ENCODE measurements around the gene IL15RA.

IL15RA gene

GRCh38 chr10:5952731-5953385, 24.5 kb downstream of the IL15RA start:
- H3K27me3 ChIP-seq (replicated peaks in 2 of 5; ENCODE audit: control insufficient read depth in 4 of 5, insufficient read depth in 5 of 5, low read length in 4 of 5) = no peaks in the 10 kb centered on the region
- 95% methylated on average over 16 of the region's 20 CpGs for WGBS (ENCODE audit: insufficient coverage)
- DNase-seq = no peak
- no peak overlapping the region for H3K27ac ChIP-seq (ENCODE audit: insufficient read depth in 1 of 2, low read depth in 1 of 2, low read length in 2 of 2, poor library complexity in 1 of 2, severe bottlenecking in 2 of 2)
- peaks cover 2 to 24% (median 13%) of the 10 kb centered on the region in 4 experiments for H3K36me3 ChIP-seq (ENCODE audit: control insufficient read depth in 4 of 4, insufficient read depth in 4 of 4, low read length in 3 of 4)
- H3K9me3 ChIP-seq (ENCODE audit: control extremely low read depth in 1 of 5, control insufficient read depth in 4 of 5, insufficient read depth in 2 of 5, low read depth in 1 of 5, low read length in 4 of 5) = no peaks in the 10 kb centered on the region
- no peaks in the 10 kb centered on the region for H3K4me1 ChIP-seq (ENCODE audit: control extremely low read depth in 1 of 4, control insufficient read depth in 4 of 4, insufficient read depth in 4 of 4, low read length in 3 of 4)
- H3K4me3 ChIP-seq (ENCODE audit: control insufficient read depth in 1 of 7, extremely low read depth in 1 of 7, insufficient read depth in 4 of 7, low read depth in 2 of 7, low read length in 6 of 7) = no peak overlapping the region
- CTCF ChIA-PET = no interaction called here
- POLR2A ChIA-PET = no interaction called here

GRCh38 chr10:5951721-5952407, 25.5 kb downstream of the IL15RA start:
- no peak for DNase-seq
- no peaks in the 10 kb centered on the region for H3K27me3 ChIP-seq (replicated peaks in 2 of 5; ENCODE audit: control insufficient read depth in 4 of 5, insufficient read depth in 5 of 5, low read length in 4 of 5)
- 98% methylated on average over 4 of the region's 6 CpGs for WGBS (ENCODE audit: insufficient coverage)
- no peak overlapping the region for H3K27ac ChIP-seq (ENCODE audit: insufficient read depth in 1 of 2, low read depth in 1 of 2, low read length in 2 of 2, poor library complexity in 1 of 2, severe bottlenecking in 2 of 2)
- CTCF ChIA-PET = no interaction called here
- peaks cover 2 to 24% (median 13%) of the 10 kb centered on the region in 4 experiments for H3K36me3 ChIP-seq (ENCODE audit: control insufficient read depth in 4 of 4, insufficient read depth in 4 of 4, low read length in 3 of 4)
- POLR2A ChIA-PET = no interaction called here
- peaks cover 0 to 4% (median 3%) of the 10 kb centered on the region in 4 experiments for H3K4me1 ChIP-seq (ENCODE audit: control extremely low read depth in 1 of 4, control insufficient read depth in 4 of 4, insufficient read depth in 4 of 4, low read length in 3 of 4)
- no peak overlapping the region for H3K4me3 ChIP-seq (ENCODE audit: control insufficient read depth in 1 of 7, extremely low read depth in 1 of 7, insufficient read depth in 4 of 7, low read depth in 2 of 7, low read length in 6 of 7)
- no peaks in the 10 kb centered on the region for H3K9me3 ChIP-seq (ENCODE audit: control extremely low read depth in 1 of 5, control insufficient read depth in 4 of 5, insufficient read depth in 2 of 5, low read depth in 1 of 5, low read length in 4 of 5)

- peak in 2 of 3 donors; percentile 30 to 44 for DNase-seq
- H3K27me3 ChIP-seq (replicated peaks in 2 of 5; ENCODE audit: control insufficient read depth in 4 of 5, insufficient read depth in 5 of 5, low read length in 4 of 5) = no peaks in the 10 kb centered on the region
- H3K36me3 ChIP-seq (ENCODE audit: control insufficient read depth in 4 of 4, insufficient read depth in 4 of 4, low read length in 3 of 4) = peaks cover 2 to 21% (median 13%) of the 10 kb centered on the region in 4 experiments
- peaks cover 0 to 9% (median 7%) of the 10 kb centered on the region in 4 experiments for H3K4me1 ChIP-seq (ENCODE audit: control extremely low read depth in 1 of 4, control insufficient read depth in 4 of 4, insufficient read depth in 4 of 4, low read length in 3 of 4)
- no peak overlapping the region for H3K4me3 ChIP-seq (ENCODE audit: control insufficient read depth in 1 of 7, extremely low read depth in 1 of 7, insufficient read depth in 4 of 7, low read depth in 2 of 7, low read length in 6 of 7)
- no peak overlapping the region for H3K27ac ChIP-seq (ENCODE audit: insufficient read depth in 1 of 2, low read depth in 1 of 2, low read length in 2 of 2, poor library complexity in 1 of 2, severe bottlenecking in 2 of 2)
- ChIA-PET CTCF (no interaction called here), POLR2A (no interaction called here)
- no peaks in the 10 kb centered on the region for H3K9me3 ChIP-seq (ENCODE audit: control extremely low read depth in 1 of 5, control insufficient read depth in 4 of 5, insufficient read depth in 2 of 5, low read depth in 1 of 5, low read length in 4 of 5)
- WGBS (ENCODE audit: insufficient coverage) = 100% methylated on average over 3 of the region's 7 CpGs
Measured at GRCh38 chr10:5951167-5951711, 26.1 kb downstream of the IL15RA start.

- no peaks in the 10 kb centered on the region for H3K27me3 ChIP-seq (replicated peaks in 2 of 5; ENCODE audit: control insufficient read depth in 4 of 5, insufficient read depth in 5 of 5, low read length in 4 of 5)
- peaks cover 2 to 18% (median 11%) of the 10 kb centered on the region in 4 experiments for H3K36me3 ChIP-seq (ENCODE audit: control insufficient read depth in 4 of 4, insufficient read depth in 4 of 4, low read length in 3 of 4)
- H3K4me1 ChIP-seq (ENCODE audit: control extremely low read depth in 1 of 4, control insufficient read depth in 4 of 4, insufficient read depth in 4 of 4, low read length in 3 of 4) = peaks cover 0 to 26% (median 24%) of the 10 kb centered on the region in 4 experiments
- H3K9me3 ChIP-seq (ENCODE audit: control extremely low read depth in 1 of 5, control insufficient read depth in 4 of 5, insufficient read depth in 2 of 5, low read depth in 1 of 5, low read length in 4 of 5) = no peaks in the 10 kb centered on the region
- peak; percentile 29 to 49 (median 39) for DNase-seq
- ChIA-PET POLR2A (no interaction called here), CTCF (no interaction called here)
- no peak overlapping the region for H3K27ac ChIP-seq (ENCODE audit: insufficient read depth in 1 of 2, low read depth in 1 of 2, low read length in 2 of 2, poor library complexity in 1 of 2, severe bottlenecking in 2 of 2)
- 98% methylated on average over 8 of the region's 14 CpGs for WGBS (ENCODE audit: insufficient coverage)
- no peak overlapping the region for H3K4me3 ChIP-seq (ENCODE audit: control insufficient read depth in 1 of 7, extremely low read depth in 1 of 7, insufficient read depth in 4 of 7, low read depth in 2 of 7, low read length in 6 of 7)
Measured at GRCh38 chr10:5949009-5949759, 28.2 kb downstream of the IL15RA start.

- 96% methylated on average over 6 of the region's 6 CpGs for WGBS (ENCODE audit: insufficient coverage)
- ChIA-PET POLR2A (no interaction called here), CTCF (no interaction called here)
- Histone ChIP-seq H3K36me3 (ENCODE audit: control insufficient read depth in 4 of 4, insufficient read depth in 4 of 4, low read length in 3 of 4) (peaks cover 2 to 14% (median 7%) of the 10 kb centered on the region in 4 experiments), H3K27ac (ENCODE audit: insufficient read depth in 1 of 2, low read depth in 1 of 2, low read length in 2 of 2, poor library complexity in 1 of 2, severe bottlenecking in 2 of 2) (no peak overlapping the region), H3K4me1 (ENCODE audit: control extremely low read depth in 1 of 4, control insufficient read depth in 4 of 4, insufficient read depth in 4 of 4, low read length in 3 of 4) (peaks cover 0 to 26% (median 25%) of the 10 kb centered on the region in 4 experiments), H3K4me3 (ENCODE audit: control insufficient read depth in 1 of 7, extremely low read depth in 1 of 7, insufficient read depth in 4 of 7, low read depth in 2 of 7, low read length in 6 of 7) (no peak overlapping the region), H3K9me3 (ENCODE audit: control extremely low read depth in 1 of 5, control insufficient read depth in 4 of 5, insufficient read depth in 2 of 5, low read depth in 1 of 5, low read length in 4 of 5) (no peaks in the 10 kb centered on the region), H3K27me3 (replicated peaks in 2 of 5; ENCODE audit: control insufficient read depth in 4 of 5, insufficient read depth in 5 of 5, low read length in 4 of 5) (no peaks in the 10 kb centered on the region)
- no peak for DNase-seq
Measured at GRCh38 chr10:5948208-5948585, 29.1 kb downstream of the IL15RA start.

GRCh38 chr10:5947471-5948207, 29.7 kb downstream of the IL15RA start:
- Histone ChIP-seq H3K4me3 (ENCODE audit: control insufficient read depth in 1 of 7, extremely low read depth in 1 of 7, insufficient read depth in 4 of 7, low read depth in 2 of 7, low read length in 6 of 7) (no peak overlapping the region), H3K27me3 (replicated peaks in 2 of 5; ENCODE audit: control insufficient read depth in 4 of 5, insufficient read depth in 5 of 5, low read length in 4 of 5) (no peaks in the 10 kb centered on the region), H3K9me3 (ENCODE audit: control extremely low read depth in 1 of 5, control insufficient read depth in 4 of 5, insufficient read depth in 2 of 5, low read depth in 1 of 5, low read length in 4 of 5) (no peaks in the 10 kb centered on the region), H3K4me1 (ENCODE audit: control extremely low read depth in 1 of 4, control insufficient read depth in 4 of 4, insufficient read depth in 4 of 4, low read length in 3 of 4) (peaks cover 0 to 28% (median 26%) of the 10 kb centered on the region in 4 experiments), H3K36me3 (ENCODE audit: control insufficient read depth in 4 of 4, insufficient read depth in 4 of 4, low read length in 3 of 4) (peaks cover 0 to 9% (median 5%) of the 10 kb centered on the region in 4 experiments), H3K27ac (ENCODE audit: insufficient read depth in 1 of 2, low read depth in 1 of 2, low read length in 2 of 2, poor library complexity in 1 of 2, severe bottlenecking in 2 of 2) (no peak overlapping the region)
- WGBS (ENCODE audit: insufficient coverage) = 99% methylated on average over 15 of the region's 17 CpGs
- ChIA-PET CTCF (interaction anchor here (0.6 kb wide), 1 partner anchor 212 kb away, joined by 3 read pairs; no protein-coding TSS in a partner anchor), POLR2A (no interaction called here)
- no peak for DNase-seq
